Measurements from ENCODE around the gene BCO1.

The BCO1 gene, protein sequence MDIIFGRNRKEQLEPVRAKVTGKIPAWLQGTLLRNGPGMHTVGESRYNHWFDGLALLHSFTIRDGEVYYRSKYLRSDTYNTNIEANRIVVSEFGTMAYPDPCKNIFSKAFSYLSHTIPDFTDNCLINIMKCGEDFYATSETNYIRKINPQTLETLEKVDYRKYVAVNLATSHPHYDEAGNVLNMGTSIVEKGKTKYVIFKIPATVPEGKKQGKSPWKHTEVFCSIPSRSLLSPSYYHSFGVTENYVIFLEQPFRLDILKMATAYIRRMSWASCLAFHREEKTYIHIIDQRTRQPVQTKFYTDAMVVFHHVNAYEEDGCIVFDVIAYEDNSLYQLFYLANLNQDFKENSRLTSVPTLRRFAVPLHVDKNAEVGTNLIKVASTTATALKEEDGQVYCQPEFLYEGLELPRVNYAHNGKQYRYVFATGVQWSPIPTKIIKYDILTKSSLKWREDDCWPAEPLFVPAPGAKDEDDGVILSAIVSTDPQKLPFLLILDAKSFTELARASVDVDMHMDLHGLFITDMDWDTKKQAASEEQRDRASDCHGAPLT

DNA sequence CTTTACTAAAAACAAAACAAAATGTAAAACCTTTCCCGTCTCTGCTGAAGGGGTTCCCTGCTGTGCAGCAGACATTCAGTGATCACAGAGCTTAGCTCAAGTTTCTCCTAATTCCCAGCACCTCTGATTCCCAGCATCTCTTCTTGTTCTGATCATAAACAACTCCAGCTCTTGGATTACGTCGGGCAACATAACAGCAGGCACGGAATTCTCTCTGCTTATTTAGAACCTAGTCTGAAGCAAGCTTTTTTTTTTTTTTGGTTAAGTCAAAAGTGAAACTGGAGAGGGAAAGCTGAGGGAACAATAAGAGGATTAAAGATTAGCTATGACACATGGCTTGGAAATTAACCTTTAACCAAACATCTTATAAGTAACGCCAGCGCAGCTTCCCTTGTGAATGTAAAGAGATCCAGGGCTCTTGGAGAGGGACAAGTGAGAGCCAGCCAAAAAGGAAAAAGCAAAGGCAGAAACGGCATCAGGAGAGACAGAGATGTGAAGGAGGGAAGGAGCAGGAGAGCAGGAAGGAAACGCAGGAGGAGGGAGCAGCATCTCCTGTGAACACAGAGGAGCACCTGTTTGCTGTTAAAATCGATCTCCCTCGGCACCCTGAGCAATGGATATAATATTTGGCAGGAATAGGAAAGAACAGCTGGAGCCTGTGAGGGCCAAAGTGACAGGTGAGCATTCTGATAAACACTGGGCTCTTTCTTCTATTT lies at the start of gene BCO1:
Gene BCO1 (plus strand): TSS at position 394 of the 716 bp plus-strand sequence. CDS start 220 bp downstream, at position 614.
- H3K36me3 ChIP-seq (replicated peaks): no peaks in the 10 kb centered on the region
- peak within 1 kb of the TSS; percentile 46 for H3K4me3 ChIP-seq (ENCODE audit: low read depth, low read length)
- DNase-seq: peak; percentile 37
- in situ Hi-C loops (cut with HindIII; ENCODE audit: low pct_ligation_motif_present, low sequenced_read_pairs): no loop called here
- no peak within 1 kb of the TSS for H3K27ac ChIP-seq
- H3K27me3 ChIP-seq (replicated peaks): no peaks in the 10 kb centered on the region
- no peak for TF ChIP-seq CTCF (IDR thresholded peaks at IDR 0.05; ENCODE audit: low read depth, low read length, missing control alignments)

DNA sequence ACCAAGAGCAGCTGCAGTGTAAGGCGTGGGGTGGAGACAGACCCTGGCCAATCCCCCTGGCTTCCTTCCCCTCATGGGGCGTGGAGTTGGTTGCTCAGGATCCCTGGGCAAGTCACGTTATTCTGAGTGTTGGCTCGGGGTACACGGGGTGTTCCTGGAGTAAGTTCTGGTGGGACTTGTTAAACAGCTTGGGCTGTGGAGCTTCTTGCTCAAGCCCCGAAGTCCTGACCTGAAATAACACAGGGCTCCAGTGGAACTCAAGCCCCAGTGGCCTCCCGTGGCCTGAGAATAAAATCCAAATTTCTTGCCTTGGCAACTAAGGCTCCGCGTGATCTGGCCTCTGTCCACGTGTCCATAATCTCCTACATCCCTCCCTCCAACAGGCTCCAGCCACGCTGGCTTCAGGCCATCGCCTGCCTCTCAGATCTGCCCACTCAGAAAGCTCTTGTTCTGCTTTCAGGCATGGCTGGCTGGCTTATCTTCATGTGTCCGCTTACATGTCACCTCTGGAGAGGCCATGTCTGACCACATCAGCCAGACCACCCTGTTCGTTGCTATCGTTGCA lies 49.3 kb upstream of the BCO1 start:
- TF ChIP-seq CTCF (IDR thresholded peaks at IDR 0.05; ENCODE audit: low read depth, low read length, missing control alignments): no peak
- in situ Hi-C loops (cut with HindIII; ENCODE audit: low pct_ligation_motif_present, low sequenced_read_pairs): no loop called here
- no peaks in the 10 kb centered on the region for H3K27me3 ChIP-seq (replicated peaks)
- H3K36me3 ChIP-seq (replicated peaks): no peaks in the 10 kb centered on the region
- no peak overlapping the region for H3K4me3 ChIP-seq (ENCODE audit: low read depth, low read length)
- no peak overlapping the region for H3K27ac ChIP-seq
- DNase-seq: no peak

DNA sequence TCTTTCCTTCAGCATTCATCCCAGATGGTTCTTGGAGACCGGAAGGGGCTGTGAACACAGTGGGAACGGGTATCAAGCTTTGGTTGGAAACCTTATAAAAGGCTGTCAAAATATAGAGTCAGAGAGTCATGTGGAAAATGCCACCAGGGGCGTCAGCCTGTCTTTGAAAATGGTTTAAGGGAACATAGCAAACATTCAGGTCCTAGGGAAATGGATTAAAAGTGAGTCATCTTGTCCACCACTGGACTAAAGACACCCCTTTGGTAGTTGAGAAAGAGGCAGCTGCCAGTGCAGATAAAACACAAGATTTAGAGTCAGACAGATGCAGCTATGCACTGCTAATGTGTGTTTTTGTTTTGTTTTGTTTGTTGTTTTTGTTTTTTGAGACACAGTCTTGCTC lies 47.8 kb upstream of the BCO1 start:
- H3K36me3 ChIP-seq (replicated peaks): no peaks in the 10 kb centered on the region
- H3K27ac ChIP-seq: no peak overlapping the region
- no peak overlapping the region for H3K4me3 ChIP-seq (ENCODE audit: low read depth, low read length)
- no peak for TF ChIP-seq CTCF (IDR thresholded peaks at IDR 0.05; ENCODE audit: low read depth, low read length, missing control alignments)
- DNase-seq: peak; percentile 52
- no peaks in the 10 kb centered on the region for H3K27me3 ChIP-seq (replicated peaks)
- in situ Hi-C loops (cut with HindIII; ENCODE audit: low pct_ligation_motif_present, low sequenced_read_pairs): no loop called here

GRCh38 chr16:81195885-81196534 lies 42.5 kb upstream of the BCO1 start:
- no peak for DNase-seq
- H3K27ac ChIP-seq: no peak overlapping the region
- no peaks in the 10 kb centered on the region for H3K36me3 ChIP-seq (replicated peaks)
- H3K27me3 ChIP-seq (replicated peaks): no peaks in the 10 kb centered on the region
- in situ Hi-C loops (cut with HindIII; ENCODE audit: low pct_ligation_motif_present, low sequenced_read_pairs): no loop called here
- H3K4me3 ChIP-seq (ENCODE audit: low read depth, low read length): no peak overlapping the region
- no peak for TF ChIP-seq CTCF (IDR thresholded peaks at IDR 0.05; ENCODE audit: low read depth, low read length, missing control alignments)

- Histone ChIP-seq H3K27me3 (replicated peaks) (no peaks in the 10 kb centered on the region), H3K4me3 (ENCODE audit: low read depth, low read length) (no peak overlapping the region), H3K27ac (no peak overlapping the region), H3K36me3 (replicated peaks) (no peaks in the 10 kb centered on the region)
- DNase-seq: no peak
- in situ Hi-C loops (cut with HindIII; ENCODE audit: low pct_ligation_motif_present, low sequenced_read_pairs): no loop called here
- TF ChIP-seq CTCF (IDR thresholded peaks at IDR 0.05; ENCODE audit: low read depth, low read length, missing control alignments): peak; percentile 47
These were observed 39.9 kb upstream of the BCO1 start for GRCh38 chr16:81198635-81199034.
